ENCODE results near the gene DLX2. TPM values are rescaled to one million over a fixed set of nuclear protein-coding genes. Genes with fewer than 3 reads are reported as not detected.

DLX2 gene
- total RNA-seq, 1 donor from 2014 or later = not detected

DNA sequence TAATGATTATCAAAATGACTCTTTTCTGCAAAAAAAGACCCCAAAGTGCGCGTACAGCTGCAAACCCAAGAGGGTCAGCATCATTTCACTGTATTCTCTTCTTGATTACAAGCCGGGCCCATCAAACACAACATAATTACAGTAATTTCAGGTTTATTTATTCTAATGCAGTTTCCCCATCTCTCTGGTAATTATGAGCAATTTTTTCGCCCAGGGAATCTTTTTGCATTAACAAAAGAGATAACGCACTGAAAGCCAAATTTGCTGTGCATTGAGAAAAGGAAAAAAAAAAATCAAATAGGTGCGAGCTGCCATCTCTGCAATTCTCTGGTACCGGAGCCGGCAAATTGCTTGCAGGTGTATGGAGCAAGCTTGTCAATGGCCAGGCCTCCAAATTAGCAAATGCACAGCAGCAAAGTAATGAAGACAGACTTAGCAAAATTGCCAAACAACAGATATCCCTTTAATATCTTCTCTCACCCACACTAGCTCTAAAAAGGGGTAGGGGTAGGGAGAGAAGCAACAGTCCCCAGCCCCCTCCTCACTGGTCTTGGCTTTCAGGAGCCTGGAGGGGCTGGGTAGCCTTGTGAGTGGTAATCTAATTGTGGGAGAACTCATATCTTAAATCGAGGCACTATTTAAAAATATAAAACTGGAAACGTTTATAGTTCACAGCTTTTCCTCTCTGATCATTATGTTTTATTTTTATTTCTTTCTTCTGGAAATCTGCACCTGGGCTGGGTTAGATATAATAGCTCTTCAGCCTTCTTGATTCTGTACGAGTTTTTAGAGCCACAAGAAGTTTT, 10.7 kb downstream of the DLX2 start:
- Mint-ChIP-seq H3K36me3 (no peaks in the 10 kb centered on the region), H3K4me3 (no peak overlapping the region), H3K9me3 (peaks cover 2% of the 10 kb centered on the region), H3K27ac (no peak overlapping the region), H3K4me1 (peaks cover 41% of the 10 kb centered on the region), H3K27me3 (ENCODE audit: insufficient read depth, low read depth) (peaks cover 91% of the 10 kb centered on the region)
- TF ChIP-seq EZH2 (IDR thresholded peaks at IDR 0.05) = no peak
- TF ChIP-seq EZH2phosphoT487 (IDR thresholded peaks at IDR 0.05) = peak; percentile 1
- H4K20me1 ChIP-seq (ENCODE audit: low read depth) = peaks cover 96% of the 10 kb centered on the region
- peaks cover 35% of the 10 kb centered on the region for H3K4me1 ChIP-seq
- peak; percentile 4 for DNase-seq (ENCODE audit: low spot score)
- H3F3A ChIP-seq (ENCODE audit: low read depth) = peaks cover 65% of the 10 kb centered on the region
- no peaks in the 10 kb centered on the region for H3K79me2 ChIP-seq (ENCODE audit: low read depth)
- H3K27ac ChIP-seq = no peak overlapping the region
- H3K4me2 ChIP-seq = no peak overlapping the region
- no peaks in the 10 kb centered on the region for H3K9me3 ChIP-seq (ENCODE audit: low read depth)
- no peaks in the 10 kb centered on the region for H3K36me3 ChIP-seq
- H3K4me3 ChIP-seq = no peak overlapping the region
- no peak overlapping the region for H2AFZ ChIP-seq (replicated peaks)
- H3K9ac ChIP-seq = no peak overlapping the region
- H3K27me3 ChIP-seq = peaks cover 100% of the 10 kb centered on the region

DNA sequence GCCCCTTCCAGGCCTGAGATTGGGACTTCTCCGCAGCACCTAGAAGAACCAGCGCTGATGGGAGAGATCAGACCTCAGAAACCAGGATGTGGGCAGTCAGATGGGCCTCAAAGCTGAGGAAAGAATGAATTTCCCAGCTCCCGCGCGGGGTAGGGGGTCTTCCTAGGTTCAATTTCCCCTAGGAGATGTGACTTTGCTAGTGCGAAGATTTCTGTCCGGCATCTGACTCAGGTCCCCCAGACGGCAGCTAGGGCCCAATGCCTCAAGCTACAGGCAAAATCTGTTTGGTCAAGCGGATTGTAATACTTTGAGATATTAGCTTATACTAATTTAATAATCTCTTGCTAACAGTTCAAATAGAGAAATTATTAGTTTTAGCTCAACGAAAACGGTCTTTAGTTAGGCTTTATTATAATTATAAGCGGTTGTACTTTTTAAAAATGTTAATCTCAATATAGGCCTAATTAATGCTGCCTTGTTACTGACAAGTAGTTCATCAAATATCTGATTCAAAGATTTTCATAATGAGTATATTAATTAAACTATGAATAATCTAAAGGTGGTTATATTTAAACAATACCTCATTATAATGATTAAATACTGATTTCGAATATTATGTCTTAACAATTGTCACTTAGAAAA, 11.6 kb downstream of the DLX2 start:
- Histone ChIP-seq H3K9me3 (ENCODE audit: low read depth) (no peaks in the 10 kb centered on the region), H2AFZ (replicated peaks) (no peak overlapping the region), H3K4me2 (no peak overlapping the region), H3K27ac (no peak overlapping the region), H3K36me3 (no peaks in the 10 kb centered on the region), H3K4me1 (peaks cover 34% of the 10 kb centered on the region), H4K20me1 (ENCODE audit: low read depth) (peaks cover 96% of the 10 kb centered on the region), H3F3A (ENCODE audit: low read depth) (peaks cover 69% of the 10 kb centered on the region), H3K9ac (no peak overlapping the region), H3K4me3 (no peak overlapping the region), H3K27me3 (peaks cover 100% of the 10 kb centered on the region), H3K79me2 (ENCODE audit: low read depth) (no peaks in the 10 kb centered on the region)
- TF ChIP-seq, protein P1, sequence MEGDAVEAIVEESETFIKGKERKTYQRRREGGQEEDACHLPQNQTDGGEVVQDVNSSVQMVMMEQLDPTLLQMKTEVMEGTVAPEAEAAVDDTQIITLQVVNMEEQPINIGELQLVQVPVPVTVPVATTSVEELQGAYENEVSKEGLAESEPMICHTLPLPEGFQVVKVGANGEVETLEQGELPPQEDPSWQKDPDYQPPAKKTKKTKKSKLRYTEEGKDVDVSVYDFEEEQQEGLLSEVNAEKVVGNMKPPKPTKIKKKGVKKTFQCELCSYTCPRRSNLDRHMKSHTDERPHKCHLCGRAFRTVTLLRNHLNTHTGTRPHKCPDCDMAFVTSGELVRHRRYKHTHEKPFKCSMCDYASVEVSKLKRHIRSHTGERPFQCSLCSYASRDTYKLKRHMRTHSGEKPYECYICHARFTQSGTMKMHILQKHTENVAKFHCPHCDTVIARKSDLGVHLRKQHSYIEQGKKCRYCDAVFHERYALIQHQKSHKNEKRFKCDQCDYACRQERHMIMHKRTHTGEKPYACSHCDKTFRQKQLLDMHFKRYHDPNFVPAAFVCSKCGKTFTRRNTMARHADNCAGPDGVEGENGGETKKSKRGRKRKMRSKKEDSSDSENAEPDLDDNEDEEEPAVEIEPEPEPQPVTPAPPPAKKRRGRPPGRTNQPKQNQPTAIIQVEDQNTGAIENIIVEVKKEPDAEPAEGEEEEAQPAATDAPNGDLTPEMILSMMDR (IDR thresholded peaks at IDR 0.05) = no peak
- peak; percentile 2 for TF ChIP-seq EZH2phosphoT487 (IDR thresholded peaks at IDR 0.05)
- peak; percentile 46 for TF ChIP-seq EZH2 (IDR thresholded peaks at IDR 0.05)
- H3K4me3 Mint-ChIP-seq = no peak overlapping the region
- peaks cover 2% of the 10 kb centered on the region for H3K9me3 Mint-ChIP-seq
- H3K36me3 Mint-ChIP-seq = no peaks in the 10 kb centered on the region
- peak; percentile 48 for DNase-seq (ENCODE audit: low spot score)
- no peak overlapping the region for H3K27ac Mint-ChIP-seq
- peaks cover 44% of the 10 kb centered on the region for H3K4me1 Mint-ChIP-seq
- H3K27me3 Mint-ChIP-seq (ENCODE audit: insufficient read depth, low read depth) = peaks cover 95% of the 10 kb centered on the region

DNA sequence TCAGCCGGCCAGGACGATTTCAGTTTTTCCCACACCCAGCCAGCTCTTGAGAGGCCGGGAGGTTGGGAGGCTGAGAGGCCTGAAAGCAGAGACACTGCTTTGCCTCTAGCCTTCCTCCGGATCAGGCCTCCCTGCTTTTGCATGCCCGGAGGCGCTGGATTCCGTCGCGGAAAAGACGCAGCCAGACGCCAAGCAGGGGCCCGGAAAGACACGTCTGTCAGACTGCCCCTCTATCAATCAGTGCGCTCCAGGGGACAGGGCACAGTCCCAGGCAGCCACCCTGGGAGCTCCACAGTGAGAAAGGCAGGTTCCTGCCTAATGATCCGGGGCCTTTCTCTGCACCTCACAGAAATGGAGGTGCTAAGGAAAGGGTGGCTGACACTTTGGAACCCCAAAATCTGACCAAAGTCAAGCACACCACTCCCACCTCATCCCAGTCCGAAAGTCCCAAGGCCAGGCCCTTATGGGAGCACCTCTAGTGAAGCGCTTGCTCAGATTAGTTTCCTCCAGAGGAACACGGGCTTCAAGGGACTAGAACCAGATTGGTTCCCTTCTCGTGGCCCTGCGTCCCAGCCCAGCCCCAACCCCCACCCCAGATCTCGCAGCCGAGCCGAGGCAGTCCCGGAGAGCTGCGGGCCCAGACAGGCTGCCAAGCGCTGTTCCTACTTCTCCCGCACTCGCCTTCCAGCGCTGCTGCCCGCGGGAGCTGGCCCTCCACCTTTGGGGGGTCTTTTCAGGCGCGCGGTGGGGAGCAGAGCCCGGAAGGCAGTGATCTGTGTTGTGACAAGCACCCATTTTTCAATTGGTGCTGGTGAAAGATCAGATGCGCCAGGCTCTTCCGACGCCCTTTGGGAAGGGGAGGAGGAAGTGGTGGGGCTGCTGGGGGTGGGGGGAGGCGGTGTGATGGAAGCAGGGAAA, 12.4 kb downstream of the DLX2 start:
- Histone ChIP-seq H3F3A (ENCODE audit: low read depth) (peaks cover 69% of the 10 kb centered on the region), H3K9me3 (ENCODE audit: low read depth) (no peaks in the 10 kb centered on the region), H3K27me3 (peaks cover 100% of the 10 kb centered on the region), H3K4me2 (no peak overlapping the region), H3K79me2 (ENCODE audit: low read depth) (no peaks in the 10 kb centered on the region), H2AFZ (replicated peaks) (no peak overlapping the region), H3K27ac (no peak overlapping the region), H3K4me1 (peaks cover 39% of the 10 kb centered on the region), H3K9ac (no peak overlapping the region), H3K4me3 (no peak overlapping the region), H3K36me3 (no peaks in the 10 kb centered on the region), H4K20me1 (ENCODE audit: low read depth) (peaks cover 98% of the 10 kb centered on the region)
- no peaks in the 10 kb centered on the region for H3K36me3 Mint-ChIP-seq
- TF ChIP-seq EZH2 (IDR thresholded peaks at IDR 0.05) (peak; percentile 89), EZH2phosphoT487 (IDR thresholded peaks at IDR 0.05) (peak; percentile 84)
- TF ChIP-seq, protein P1 (IDR thresholded peaks at IDR 0.05) = no peak
- H3K27ac Mint-ChIP-seq = no peak overlapping the region
- peaks cover 2% of the 10 kb centered on the region for H3K9me3 Mint-ChIP-seq
- no peak overlapping the region for H3K4me3 Mint-ChIP-seq
- peaks cover 94% of the 10 kb centered on the region for H3K27me3 Mint-ChIP-seq (ENCODE audit: insufficient read depth, low read depth)
- H3K4me1 Mint-ChIP-seq = peaks cover 42% of the 10 kb centered on the region
- DNase-seq (ENCODE audit: low spot score) = peak; percentile 60
